GM12892 (cell line): ENCODE measurements around the gene JAZF1.

Experiments
- POLR2A ChIP-seq: IDR thresholded peaks from 2 replicates; pipeline ENCODE4 v1.6.1; 2011; ENCODE audit warnings: low read depth, low read length, control low read depth
- POLR2AphosphoS5 ChIP-seq: IDR thresholded peaks from 2 replicates; pipeline ENCODE4 v1.6.1; 2011; ENCODE audit warnings: low read depth, low read length, control low read depth
- TAF1 ChIP-seq: IDR thresholded peaks from 2 replicates; pipeline ENCODE4 v1.6.1; 2011; ENCODE audit warnings: low read depth, mild to moderate bottlenecking, control low read depth, low read length, borderline replicate concordance

DNA sequence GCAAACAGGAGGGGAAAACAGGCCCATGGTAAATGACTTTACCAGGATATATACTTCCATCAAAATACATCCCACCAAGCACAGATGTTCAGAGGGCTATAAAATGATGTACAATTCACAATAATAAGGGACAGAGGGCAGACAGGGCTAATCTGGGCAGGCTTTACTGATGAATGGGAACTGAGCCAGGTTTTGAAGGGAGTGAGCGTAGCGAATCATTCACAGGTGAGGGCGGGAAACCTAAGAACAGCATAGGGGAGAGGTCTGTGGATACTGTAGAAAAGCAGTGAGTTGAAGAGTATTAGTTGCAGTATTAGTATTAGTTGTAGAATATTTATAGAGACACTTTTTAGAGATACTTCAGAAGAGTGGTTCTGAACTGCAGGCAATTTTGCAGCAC is 180.8 kb downstream of the JAZF1 start:
- no peak for TF ChIP-seq POLR2AphosphoS5
- TF ChIP-seq POLR2A, result no peak
- TF ChIP-seq TAF1, result no peak
